GM12892 (cell line): ENCODE results near the gene LANCL1.
A peak's percentile ranks its signal among the peaks of the same experiment; 100 is the strongest.

ENCODE experiments used
- DNase-seq: peaks from one replicate; pipeline ENCODE4 v3.0.0; 2011; ENCODE audit not compliant: insufficient read length
- FAIRE-seq: peaks from 2 replicates; lab custom pipeline; 2011; peaks lifted over from hg19 to GRCh38; lab: Jason Lieb, UNC
- POLR2A ChIP-seq: IDR thresholded peaks from 2 replicates; pipeline ENCODE4 v1.6.1; 2011; ENCODE audit warnings: low read depth, low read length, control low read depth
- POLR2AphosphoS5 ChIP-seq: IDR thresholded peaks from 2 replicates; pipeline ENCODE4 v1.6.1; 2011; ENCODE audit warnings: low read depth, low read length, control low read depth
- TAF1 ChIP-seq: IDR thresholded peaks from 2 replicates; pipeline ENCODE4 v1.6.1; 2011; ENCODE audit warnings: low read depth, mild to moderate bottlenecking, control low read depth, low read length, borderline replicate concordance

Gene LANCL1

DNA sequence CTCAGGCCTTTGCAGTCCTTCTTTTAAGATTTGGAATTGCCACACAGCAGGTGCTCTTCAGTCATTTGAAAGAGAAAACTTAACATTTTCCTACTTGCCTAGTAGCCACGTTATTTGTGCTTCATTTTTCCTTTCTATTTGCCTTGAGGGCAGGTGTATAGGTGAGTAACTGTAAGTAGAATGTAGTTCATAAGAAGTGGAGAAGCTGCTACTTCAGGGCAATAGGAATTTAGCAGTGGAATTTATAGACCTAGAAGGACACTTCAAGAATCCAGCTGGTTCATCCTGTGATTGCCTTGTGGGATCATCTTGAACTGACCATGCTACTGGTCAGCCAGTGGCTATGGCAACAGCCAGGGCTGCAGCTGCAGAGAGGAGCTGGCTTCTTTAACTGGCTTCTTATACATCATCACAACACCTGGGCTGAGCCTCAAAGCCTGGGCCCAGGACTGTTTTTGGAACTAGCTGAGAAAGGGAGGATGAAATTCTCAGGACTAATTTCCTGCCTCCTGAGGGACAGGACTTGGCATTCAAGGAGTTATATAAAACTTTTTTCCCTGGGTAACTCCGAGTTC lies 5.1 kb upstream of the LANCL1 start:
- no peak for TF ChIP-seq POLR2A
- TF ChIP-seq TAF1: no peak
- TF ChIP-seq POLR2AphosphoS5: no peak
- DNase-seq (no peak), FAIRE-seq (no peak)

- DNase-seq (no peak), FAIRE-seq (no peak)
- TF ChIP-seq TAF1 (no peak), POLR2A (no peak), POLR2AphosphoS5 (no peak)
Observed at GRCh38 chr2:210480764-210481163, 4.2 kb upstream of the LANCL1 start.

GRCh38 chr2:210480079-210480478 lies 3.5 kb upstream of the LANCL1 start:
- FAIRE-seq: peak; percentile 56
- DNase-seq: no peak
- no peak for TF ChIP-seq POLR2A
- no peak for TF ChIP-seq TAF1
- TF ChIP-seq POLR2AphosphoS5: no peak

DNA sequence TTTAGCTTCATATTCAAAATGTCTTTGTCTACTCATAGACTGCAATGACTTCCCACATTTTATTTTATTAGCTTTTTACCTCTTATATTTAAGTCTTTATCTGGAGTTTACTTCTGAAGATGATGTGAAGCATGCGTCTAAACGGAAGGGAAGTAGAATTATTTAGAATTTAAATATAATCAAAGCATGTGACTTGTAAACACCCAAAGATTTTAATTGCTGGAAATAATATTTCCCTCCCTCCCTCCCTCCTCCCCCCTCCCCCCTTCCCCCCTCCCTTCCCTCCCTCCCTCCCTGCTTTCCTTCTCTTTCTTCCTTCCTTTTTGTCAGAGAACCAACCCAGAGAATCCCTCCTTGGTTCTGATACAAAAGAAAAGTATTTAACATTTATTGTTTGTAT lies 2.1 kb upstream of the LANCL1 start:
- TF ChIP-seq POLR2A: no peak
- no peak for TF ChIP-seq TAF1
- TF ChIP-seq POLR2AphosphoS5: no peak
- FAIRE-seq (no peak), DNase-seq (no peak)

DNA sequence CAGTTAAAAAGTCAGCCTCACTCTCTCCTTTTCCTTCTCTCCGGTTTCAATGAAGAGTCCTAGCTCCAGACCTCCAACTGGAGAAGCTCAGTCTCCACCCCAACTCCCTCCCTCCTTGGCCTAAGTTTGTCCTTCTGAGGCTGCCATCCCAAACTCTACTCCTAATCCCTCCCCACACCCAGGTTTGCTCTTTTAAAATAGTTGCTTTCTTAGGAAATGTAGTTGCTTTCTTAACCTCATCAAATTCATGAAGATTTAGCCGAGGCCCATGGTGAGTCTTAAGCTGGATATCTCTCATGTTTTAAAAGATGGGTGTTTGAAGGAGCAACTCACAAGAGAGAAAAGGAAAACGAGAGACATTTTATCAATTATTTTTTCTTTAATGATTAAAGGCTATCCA lies 937 bp upstream of the LANCL1 start:
- TF ChIP-seq POLR2AphosphoS5 (no peak), POLR2A (no peak), TAF1 (no peak)
- DNase-seq (no peak), FAIRE-seq (peak; percentile 46)

- TF ChIP-seq POLR2A: no peak
- TF ChIP-seq POLR2AphosphoS5: no peak
- TF ChIP-seq TAF1: no peak
- no peak for DNase-seq
- FAIRE-seq: no peak
Observed at GRCh38 chr2:210475706-210476105, 853 bp downstream of the LANCL1 start.

DNA sequence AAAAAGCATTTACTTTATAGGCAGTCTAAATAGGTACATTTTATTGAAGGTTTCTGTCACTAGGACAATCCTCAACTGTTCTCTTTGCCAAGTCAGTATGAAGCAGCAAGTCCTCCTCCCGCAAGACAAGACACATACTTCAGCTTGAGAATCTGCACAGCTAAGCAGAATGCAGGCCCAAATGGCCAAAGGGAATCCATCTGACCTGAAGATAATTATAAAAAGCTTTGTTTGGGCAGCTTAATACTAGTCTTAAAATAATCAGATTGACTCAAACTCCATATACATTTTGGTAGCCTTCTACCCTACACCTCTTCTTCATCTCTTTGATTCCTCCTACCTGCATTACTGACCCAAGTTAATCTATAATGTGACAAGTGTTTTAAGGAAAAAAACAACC lies 1.8 kb downstream of the LANCL1 start:
- TF ChIP-seq POLR2AphosphoS5 (no peak), POLR2A (no peak), TAF1 (no peak)
- no peak for FAIRE-seq
- DNase-seq: no peak

DNA sequence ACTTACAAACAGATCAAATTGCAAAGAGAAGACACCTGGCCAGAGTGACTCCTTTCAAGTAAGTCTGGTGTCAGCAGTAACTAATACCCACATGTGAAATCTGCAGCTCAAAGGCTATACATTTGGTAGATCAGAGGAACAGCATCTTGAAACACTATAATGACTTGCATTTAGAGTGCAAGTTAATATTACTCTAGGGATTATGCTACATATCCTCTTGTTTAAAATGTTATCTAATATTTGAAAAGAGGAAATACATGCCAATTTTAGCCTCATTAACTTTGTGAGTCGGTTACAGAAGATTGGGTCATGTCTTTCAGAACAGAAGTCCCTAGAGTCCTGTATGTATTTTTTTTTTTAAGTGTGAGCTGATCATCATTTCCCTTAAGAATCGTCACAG lies 15.2 kb downstream of the LANCL1 start:
- TF ChIP-seq POLR2AphosphoS5 (no peak), POLR2A (no peak), TAF1 (no peak)
- peak; percentile 54 for FAIRE-seq
- no peak for DNase-seq

DNA sequence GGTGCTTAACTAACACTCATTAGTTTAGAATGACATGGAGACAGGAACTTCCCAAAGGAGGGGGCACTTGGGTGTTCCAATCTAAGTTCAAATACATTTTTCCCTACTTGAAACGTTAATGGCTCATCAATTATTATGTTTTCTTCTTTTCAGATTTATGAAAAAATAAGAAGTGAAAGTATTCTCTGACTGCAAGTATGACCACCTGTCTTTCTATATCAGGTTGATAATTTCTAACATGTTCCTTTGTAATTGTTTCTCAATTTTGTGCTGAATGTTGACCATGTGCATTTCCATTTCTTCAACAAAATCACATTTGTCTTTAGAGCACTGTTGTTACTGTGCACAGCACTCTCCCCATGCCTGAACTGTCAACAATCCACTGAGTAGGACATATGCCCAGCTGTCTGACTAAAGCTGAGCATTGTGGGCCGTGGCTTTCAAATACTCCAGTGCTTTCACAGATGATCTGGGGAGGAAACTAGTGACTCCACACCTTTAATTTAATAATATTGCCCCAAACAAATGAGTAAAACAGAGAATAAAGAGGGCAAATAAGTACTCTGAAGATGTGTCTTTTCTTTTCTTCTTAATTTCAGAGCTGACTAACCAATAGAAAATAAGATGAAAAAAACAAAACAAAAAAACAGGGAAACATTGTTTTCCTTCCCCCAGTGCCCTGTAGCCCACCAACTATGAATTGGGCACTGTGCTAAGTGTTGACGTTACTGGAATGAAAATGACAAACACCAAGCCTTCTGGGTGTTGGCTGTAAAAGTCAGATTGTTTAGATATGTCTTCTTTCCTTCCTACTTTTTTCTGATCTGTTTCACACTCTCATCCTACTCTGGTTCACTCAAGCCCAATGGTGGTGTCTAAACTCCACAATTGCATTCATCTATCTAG lies 16.0 kb downstream of the LANCL1 start:
- TF ChIP-seq POLR2AphosphoS5 (no peak), POLR2A (no peak), TAF1 (no peak)
- DNase-seq (no peak), FAIRE-seq (peak; percentile 44)

DNA sequence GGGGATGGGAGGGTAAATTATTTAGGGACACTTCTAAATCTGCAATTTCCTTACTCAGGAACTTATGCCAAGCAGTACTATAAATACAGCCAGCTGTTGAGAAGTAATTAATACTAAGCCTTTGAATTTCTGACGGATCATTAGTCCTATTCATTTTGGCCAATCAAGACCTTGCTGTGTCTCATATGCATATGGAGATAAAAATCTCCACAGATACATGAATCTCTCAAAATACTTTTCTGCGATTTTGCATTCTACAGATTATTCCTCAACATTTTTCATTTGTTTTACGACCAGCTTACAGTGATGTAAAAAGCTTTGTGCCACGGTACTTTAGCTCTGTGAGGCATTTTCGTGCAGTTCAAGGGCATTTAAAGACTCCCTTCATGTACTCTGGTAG lies 16.7 kb downstream of the LANCL1 start:
- TF ChIP-seq TAF1: no peak
- no peak for TF ChIP-seq POLR2AphosphoS5
- no peak for TF ChIP-seq POLR2A
- DNase-seq (no peak), FAIRE-seq (no peak)

DNA sequence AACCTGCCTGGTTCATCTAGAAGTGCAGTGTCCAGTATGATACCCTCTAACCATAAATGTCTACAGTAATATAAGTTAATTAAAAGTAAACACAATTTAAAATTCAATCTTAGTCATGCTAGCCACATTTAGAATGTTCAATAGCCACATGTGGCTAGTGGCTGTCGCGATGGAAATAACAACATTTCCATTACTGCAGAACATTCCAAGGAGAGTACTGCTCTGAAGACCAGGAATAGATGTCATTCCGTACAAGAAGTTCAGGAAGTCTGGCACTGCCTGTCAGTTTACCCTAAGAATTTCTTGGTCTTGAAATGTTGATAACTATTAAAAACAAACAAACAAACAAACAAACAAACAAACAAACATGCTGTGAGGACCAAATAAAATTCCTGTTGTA lies 17.2 kb downstream of the LANCL1 start:
- TF ChIP-seq POLR2AphosphoS5: no peak
- TF ChIP-seq TAF1: no peak
- TF ChIP-seq POLR2A: no peak
- FAIRE-seq: no peak
- DNase-seq: no peak

- TF ChIP-seq POLR2AphosphoS5 (no peak), TAF1 (no peak), POLR2A (no peak)
- DNase-seq (no peak), FAIRE-seq (no peak)
Observed at GRCh38 chr2:210458395-210458794, 18.2 kb downstream of the LANCL1 start.
